Measurements from ENCODE around the gene ARMH2. TPM values are rescaled to one million over a fixed set of nuclear protein-coding genes. Genes with fewer than 3 reads are reported as not detected.
A peak's percentile ranks its signal among the peaks of the same experiment; 100 is the strongest.

ARMH2 gene
- total RNA-seq, 1 experiment from 2014 or later: not detected

DNA sequence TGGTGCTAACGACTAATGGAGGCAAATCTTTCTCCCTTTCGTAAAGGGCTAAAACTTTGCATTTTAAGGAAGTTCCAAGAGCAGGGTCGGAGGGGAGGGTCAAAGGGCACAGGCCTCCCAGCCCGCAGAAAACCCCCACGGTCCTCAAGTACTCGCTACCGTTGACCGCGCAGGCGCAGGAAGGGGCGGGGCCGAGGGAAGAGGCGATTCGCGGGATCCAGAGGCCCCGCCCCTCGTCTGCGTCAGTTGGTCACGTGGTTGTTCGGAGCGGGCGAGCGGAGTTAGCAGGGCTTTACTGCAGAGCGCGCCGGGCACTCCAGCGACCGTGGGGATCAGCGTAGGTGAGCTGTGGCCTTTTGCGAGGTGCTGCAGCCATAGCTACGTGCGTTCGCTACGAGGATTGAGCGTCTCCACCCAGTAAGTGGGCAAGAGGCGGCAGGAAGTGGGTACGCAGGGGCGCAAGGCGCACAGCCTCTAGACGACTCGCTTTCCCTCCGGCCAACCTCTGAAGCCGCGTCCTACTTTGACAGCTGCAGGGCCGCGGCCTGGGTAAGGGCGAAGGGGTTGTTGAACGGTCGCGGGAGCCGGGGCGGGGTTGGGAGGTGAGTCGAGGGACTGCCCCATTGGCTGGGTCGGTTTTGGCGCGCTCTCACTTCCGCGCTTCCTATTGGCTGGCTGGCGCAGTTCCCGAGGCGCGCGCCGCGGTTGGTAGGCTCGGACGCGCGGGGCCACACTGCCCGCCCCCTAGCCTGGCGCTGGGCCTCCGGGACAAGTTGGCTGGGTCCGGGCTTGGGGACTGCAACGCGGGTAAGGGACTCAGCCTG, 23.8 kb downstream of the ARMH2 start, which contains the start of gene GMNN (continued):
- TF ChIP-seq, protein P1, sequence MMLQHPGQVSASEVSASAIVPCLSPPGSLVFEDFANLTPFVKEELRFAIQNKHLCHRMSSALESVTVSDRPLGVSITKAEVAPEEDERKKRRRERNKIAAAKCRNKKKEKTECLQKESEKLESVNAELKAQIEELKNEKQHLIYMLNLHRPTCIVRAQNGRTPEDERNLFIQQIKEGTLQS (IDR thresholded peaks at IDR 0.05): no peak
- TF ChIP-seq POLR2A (IDR thresholded peaks at IDR 0.05; ENCODE audit: borderline replicate concordance, extremely low read depth, insufficient read depth, insufficient read length): peak; percentile 91
- no peak for TF ChIP-seq CEBPB (IDR thresholded peaks at IDR 0.05; ENCODE audit: low read depth)
- TF ChIP-seq RAD21 (IDR thresholded peaks at IDR 0.05; ENCODE audit: low read depth): no peak
- no peak for TF ChIP-seq EGR1 (IDR thresholded peaks at IDR 0.05; ENCODE audit: low read depth)

DNA sequence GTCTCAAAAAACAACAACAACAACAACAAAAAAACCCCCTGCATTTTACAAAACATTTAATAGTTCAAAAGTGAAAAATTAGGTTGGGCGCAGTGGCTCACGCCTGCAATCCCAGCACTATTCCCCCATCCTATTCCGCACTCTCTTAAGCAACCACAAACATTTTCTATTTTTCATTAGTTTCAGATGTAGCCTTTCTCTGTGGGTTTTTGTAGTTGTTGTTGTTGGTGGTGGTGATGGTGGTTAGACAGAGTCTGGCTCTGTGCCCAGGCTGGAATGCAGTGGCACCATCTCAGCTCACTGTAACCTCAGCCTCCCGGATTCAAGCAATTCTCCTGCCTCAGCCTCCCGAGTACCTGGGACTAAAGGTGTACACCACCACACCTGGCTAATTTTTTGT, 30.4 kb downstream of the ARMH2 start:
- Histone ChIP-seq H2AFZ (ENCODE audit: low read depth, low read length, poor library complexity, severe bottlenecking) (no peak overlapping the region), H3K27me3 (ENCODE audit: insufficient read depth, low read length) (no peaks in the 10 kb centered on the region), H3K4me3 (replicated peaks in 1 of 2; ENCODE audit: low read depth in 1 of 2, low read length in 2 of 2) (no peak overlapping the region), H3K9me3 (ENCODE audit: control insufficient read depth in 1 of 2, insufficient read depth in 1 of 2, low read depth in 1 of 2, low read length in 2 of 2) (no peaks in the 10 kb centered on the region), H3K79me2 (ENCODE audit: insufficient read depth, low read length) (no peaks in the 10 kb centered on the region), H3K9ac (ENCODE audit: low read length) (no peak overlapping the region), H3K36me3 (ENCODE audit: control insufficient read depth in 1 of 2, insufficient read depth in 2 of 2, low read length in 2 of 2) (no peaks in the 10 kb centered on the region), H3K27ac (ENCODE audit: low read depth, low read length) (no peak overlapping the region), H3K9me2 (ENCODE audit: insufficient read depth) (no peaks in the 10 kb centered on the region), H4K20me1 (ENCODE audit: insufficient read depth) (no peaks in the 10 kb centered on the region), H3K4me2 (ENCODE audit: low read length) (no peak overlapping the region), H3K4me1 (ENCODE audit: control insufficient read depth in 1 of 2, insufficient read depth in 2 of 2, low read length in 2 of 2) (0 out of 4 replicates have a peak, but pooled peaks cover 0 to 2% of the 10 kb centered on the region in 2 experiments)
- CTCF ChIA-PET: interaction anchor here (0.6 kb wide), 1 partner anchor 187 kb away, joined by 5 read pairs; no protein-coding TSS in a partner anchor
- TF ChIP-seq YY1 (IDR thresholded peaks at IDR 0.05; ENCODE audit: extremely low read depth, insufficient replicate concordance, low read depth, low read length): no peak
- no peak for TF ChIP-seq ZBTB33 (IDR thresholded peaks at IDR 0.05; ENCODE audit: extremely low read depth, insufficient replicate concordance, low read length)
- TF ChIP-seq ELF1 (IDR thresholded peaks at IDR 0.05; ENCODE audit: borderline replicate concordance, low read depth): no peak
- TF ChIP-seq FOSL1 (IDR thresholded peaks at IDR 0.05; ENCODE audit: low read depth): no peak
- TF ChIP-seq RAD21 (IDR thresholded peaks at IDR 0.05; ENCODE audit: low read depth): no peak
- POLR2A ChIA-PET: no interaction called here
- intact Hi-C loops (cut with micrococcal nuclease): loop anchor here (5.0 kb wide), 2 partner anchors 46 to 336 kb away; no protein-coding TSS in a partner anchor
- no TSS peak for BruUV-seq (replicated peaks)
- DNase-seq (ENCODE audit: low read depth, low spot score) (no peak), ATAC-seq (no peak)
- RAD21 ChIA-PET (ENCODE audit: low non-redundant PET in 1 of 2, low total read pairs in 2 of 2, uncharacterized antibody in 2 of 2, unreplicated experiment in 2 of 2): no interaction called here

All from HCT116 (cell line).